AG04450 (cell line): ENCODE data around the gene MDP1. TPM values are rescaled to one million over a fixed set of nuclear protein-coding genes. Genes with fewer than 3 reads are reported as not detected.

Experiments
- CTCF ChIA-PET: fragments of 300-600, 350-600 bp; formaldehyde crosslinking; extraction: SDS; loops from one replicate; lab custom pipeline; 2022; ENCODE audit warnings: antibody characterized with exemption, inconsistent platforms; lab: Charles Lee
- POLR2A ChIA-PET: fragments of 350-600 bp; formaldehyde crosslinking; extraction: SDS; loops from one replicate; lab custom pipeline; 2021; ENCODE audit warnings: antibody characterized with exemption, inconsistent platforms; lab: Yijun Ruan, JAX
- DNase-seq: peaks from one replicate; pipeline ENCODE4 v3.0.0-alpha.2; 2011; ENCODE audit warnings: low read depth, low spot score
- H3K27ac ChIP-seq: one replicate; pipeline ENCODE4 v1.5.1; 2012; ENCODE audit warnings: low read depth, low read length, control low read depth
- H3K27me3 ChIP-seq: one replicate; pipeline ENCODE4 v1.6.0; 2012; ENCODE audit warnings: low read length; ENCODE audit not compliant: control insufficient read depth, insufficient read depth
- H3K4me3 ChIP-seq: 2 replicates; pipeline ENCODE4 v1.5.1; 2011; ENCODE audit warnings: mild to moderate bottlenecking, low read depth, low read length, control low read depth
- H3K9me3 ChIP-seq: 2 replicates; pipeline ENCODE4 v1.5.1; 2012; ENCODE audit warnings: low read length; ENCODE audit not compliant: control insufficient read depth, insufficient read depth
- CTCF ChIP-seq: IDR thresholded peaks from 2 replicates; pipeline ENCODE4 v1.5.1; 2011; ENCODE audit warnings: low read depth, low read length, control low read depth, inconsistent platforms
- polyA plus RNA-seq: library from polyadenylated mRNA; depleted of rRNA; stranded (reverse); fragments of >200 nt; gene quantifications from 2 replicates; pipeline ENCODE4 v1.2.3, GENCODE V29; 2011; rRNA removed
- small RNA-seq: library from RNA; depleted of rRNA; stranded (forward); fragments of <200 nt; gene quantifications from one replicate; pipeline ENCODE3, GENCODE V24; 2012; ENCODE audit warnings: low read depth; ENCODE audit not compliant: insufficient read length

The MDP1 gene
- polyA plus RNA-seq, 1 experiment = 16.1 TPM

GRCh38 chr14:24165785-24166184 lies 50.1 kb downstream of the MDP1 start:
- H3K27me3 ChIP-seq = no peaks in the 10 kb centered on the region
- ChIA-PET CTCF (interaction anchor here (1.3 kb wide), 1 partner anchor 131 kb away, joined by 3 read pairs; no protein-coding TSS in a partner anchor), POLR2A (no interaction called here)
- H3K27ac ChIP-seq = no peak overlapping the region
- no peak overlapping the region for H3K4me3 ChIP-seq
- no peak for DNase-seq
- H3K9me3 ChIP-seq = no peaks in the 10 kb centered on the region
- no peak for TF ChIP-seq CTCF

GRCh38 chr14:24164518-24164991 lies 51.3 kb downstream of the MDP1 start:
- TF ChIP-seq CTCF = no peak
- DNase-seq = no peak
- Histone ChIP-seq H3K4me3 (no peak overlapping the region), H3K27ac (no peak overlapping the region), H3K9me3 (no peaks in the 10 kb centered on the region), H3K27me3 (no peaks in the 10 kb centered on the region)
- ChIA-PET POLR2A (interaction anchor here (0.5 kb wide), 1 partner anchor 11 kb away, joined by 10 read pairs; no protein-coding TSS in a partner anchor), CTCF (no interaction called here)

Small RNAs within 50 kb of the gene (small RNA-seq; reads per million reads assigned to genes)
- gene AL136295.4 = not detected
- not detected for gene CHMP4A
- gene IPO4 = not detected
- not detected for gene IRF9
- not detected for gene MDP1

Other genes with a start within 250 kb of the MDP1 start
- 14.8 and 17.5 TPM in 2 replicates for gene DHRS4L2, start 227.1 kb downstream of the MDP1 start, polyA plus RNA-seq
- gene CARMIL3, start 164.1 kb downstream of the MDP1 start, polyA plus RNA-seq = 0.02 TPM in 1 of 2 replicates, not detected in the other
- gene CPNE6, start 144.5 kb downstream of the MDP1 start, polyA plus RNA-seq = not detected in 2 replicates
- gene PCK2, start 121.8 kb downstream of the MDP1 start, polyA plus RNA-seq = 47.0 and 59.9 TPM in 2 replicates
- 29.7 and 32.5 TPM in 2 replicates for gene DCAF11, start 101.3 kb downstream of the MDP1 start, polyA plus RNA-seq
- 0.41 and 0.46 TPM in 2 replicates for gene NRL, start 101.1 kb downstream of the MDP1 start, polyA plus RNA-seq
- gene FITM1, start 85.4 kb downstream of the MDP1 start, polyA plus RNA-seq = 0.07 TPM in 1 of 2 replicates, not detected in the other
- gene PSME1, start 79.9 kb downstream of the MDP1 start, polyA plus RNA-seq = 80.0 and 94.9 TPM in 2 replicates
- 4.4 and 6.3 TPM in 2 replicates for gene EMC9, start 74.5 kb downstream of the MDP1 start, polyA plus RNA-seq
- gene PSME2, start 69.5 kb downstream of the MDP1 start, polyA plus RNA-seq = 191 and 208 TPM in 2 replicates
- gene RNF31, start 68.6 kb downstream of the MDP1 start, polyA plus RNA-seq = 7.4 and 14.4 TPM in 2 replicates
- 48.4 and 55.1 TPM in 2 replicates for gene IRF9, start 54.8 kb downstream of the MDP1 start, polyA plus RNA-seq
- gene REC8, start 44.0 kb downstream of the MDP1 start, polyA plus RNA-seq = 1.5 and 2.5 TPM in 2 replicates
- gene IPO4, start 27.2 kb downstream of the MDP1 start, polyA plus RNA-seq = 15.2 and 20.9 TPM in 2 replicates
- 41.7 and 44.9 TPM in 2 replicates for gene TM9SF1, start 20.6 kb downstream of the MDP1 start, polyA plus RNA-seq
- gene TSSK4, start 10.4 kb downstream of the MDP1 start, polyA plus RNA-seq = not detected in 2 replicates
- gene CHMP4A, start 2.6 kb downstream of the MDP1 start, polyA plus RNA-seq = 48.0 and 55.7 TPM in 2 replicates
- gene NEDD8, start 16.3 kb upstream of the MDP1 start, polyA plus RNA-seq = 335 and 363 TPM in 2 replicates
- 89.2 and 95.6 TPM in 2 replicates for gene GMPR2, start 16.9 kb upstream of the MDP1 start, polyA plus RNA-seq
- gene TINF2, start 26.6 kb upstream of the MDP1 start, polyA plus RNA-seq = 38.2 and 38.4 TPM in 2 replicates
- gene TGM1, start 47.1 kb upstream of the MDP1 start, polyA plus RNA-seq = 0.97 and 1.4 TPM in 2 replicates
- gene RABGGTA, start 55.5 kb upstream of the MDP1 start, polyA plus RNA-seq = 17.9 and 24.7 TPM in 2 replicates
- gene DHRS1, start 83.7 kb upstream of the MDP1 start, polyA plus RNA-seq = 33.8 and 36.6 TPM in 2 replicates
- 12.0 and 13.7 TPM in 2 replicates for gene NOP9, start 83.8 kb upstream of the MDP1 start, polyA plus RNA-seq
- 0.31 and 0.48 TPM in 2 replicates for gene CIDEB, start 91.9 kb upstream of the MDP1 start, polyA plus RNA-seq
- 0.91 and 0.93 TPM in 2 replicates for gene LTB4R2, start 94.1 kb upstream of the MDP1 start, polyA plus RNA-seq
- gene LTB4R, start 95.4 kb upstream of the MDP1 start, polyA plus RNA-seq = 0.98 and 1.2 TPM in 2 replicates
- 0.04 TPM in 1 of 2 replicates, not detected in the other for gene ADCY4, start 119.0 kb upstream of the MDP1 start, polyA plus RNA-seq
- gene RIPK3, start 123.9 kb upstream of the MDP1 start, polyA plus RNA-seq = 0.09 TPM in 1 of 2 replicates, not detected in the other
- gene NFATC4, start 152.1 kb upstream of the MDP1 start, polyA plus RNA-seq = 35.7 and 42.0 TPM in 2 replicates
- gene NYNRIN, start 182.9 kb upstream of the MDP1 start, polyA plus RNA-seq = 10.4 and 10.5 TPM in 2 replicates
- gene CBLN3, start 213.6 kb upstream of the MDP1 start, polyA plus RNA-seq = 1.8 and 2.3 TPM in 2 replicates
- 16.8 and 17.6 TPM in 2 replicates for gene KHNYN, start 213.9 kb upstream of the MDP1 start, polyA plus RNA-seq
- gene SDR39U1, start 226.7 kb upstream of the MDP1 start, polyA plus RNA-seq = 22.9 and 24.9 TPM in 2 replicates